Adipocyte (in vitro differentiated cells): ENCODE results near the gene ZNF614.
"Not testable (repeated sequence)": the region's sequence is repeated elsewhere in the genome, so short reads cannot be mapped to it uniquely, and the experiment has no call there.

ENCODE experiments used
- DNase-seq: peaks from one replicate; pipeline ENCODE4 v3.0.0-alpha.2; 2015; ENCODE audit warnings: low read depth
- H3K27me3 ChIP-seq: replicated peaks from 2 replicates; pipeline ENCODE4 v1.7.0; 2013; ENCODE audit warnings: mild to moderate bottlenecking, low read length, moderate library complexity; ENCODE audit not compliant: control insufficient read depth, insufficient read depth
- H3K36me3 ChIP-seq: 2 replicates; pipeline ENCODE4 v1.7.0; 2013; ENCODE audit warnings: low read length, mild to moderate bottlenecking, moderate library complexity; ENCODE audit not compliant: control insufficient read depth, insufficient read depth, severe bottlenecking
- H3K4me1 ChIP-seq: 2 replicates; pipeline ENCODE4 v1.7.0; 2013; ENCODE audit warnings: mild to moderate bottlenecking, low read length, moderate library complexity; ENCODE audit not compliant: control insufficient read depth, insufficient read depth
- H3K4me3 ChIP-seq: 2 replicates; pipeline ENCODE4 v1.7.0; 2013; ENCODE audit warnings: mild to moderate bottlenecking, low read length, moderate library complexity
- H3K9ac ChIP-seq: 2 replicates; pipeline ENCODE4 v1.7.0; 2013; ENCODE audit warnings: mild to moderate bottlenecking, low read length, moderate library complexity
- H3K9me3 ChIP-seq: 2 replicates; pipeline ENCODE4 v1.7.0; 2013; ENCODE audit warnings: mild to moderate bottlenecking, low read length, moderate library complexity; ENCODE audit not compliant: control insufficient read depth

The ZNF614 gene

GRCh38 chr19:51986309-51987291 lies 41.6 kb downstream of the ZNF614 start, which contains the start of gene ZNF350:
TSS of gene ZNF350 (minus strand) at chr19:51986840. CDS start at chr19:51974360, 12,480 bp downstream.
- peaks cover 45% of the 10 kb centered on the region for H3K9me3 ChIP-seq
- H3K9ac ChIP-seq, result peak within 1 kb of the TSS; percentile 96
- peak; percentile 94 for DNase-seq
- peaks cover 8% of the 10 kb centered on the region for H3K36me3 ChIP-seq
- peak within 1 kb of the TSS; percentile 99 for H3K4me3 ChIP-seq
- no peaks in the 10 kb centered on the region for H3K27me3 ChIP-seq
- peaks cover 8% of the 10 kb centered on the region for H3K4me1 ChIP-seq

GRCh38 chr19:51983361-51983760 lies 44.8 kb downstream of the ZNF614 start:
- H3K27me3 ChIP-seq, result no peaks in the 10 kb centered on the region
- no peak for DNase-seq
- H3K4me3 ChIP-seq, result no peak overlapping the region
- no peak overlapping the region for H3K9ac ChIP-seq
- peaks cover 31% of the 10 kb centered on the region for H3K9me3 ChIP-seq
- H3K4me1 ChIP-seq, result peaks cover 8% of the 10 kb centered on the region
- peaks cover 17% of the 10 kb centered on the region for H3K36me3 ChIP-seq

- peaks cover 47% of the 10 kb centered on the region for H3K9me3 ChIP-seq
- DNase-seq, result not testable (repeated sequence)
- H3K36me3 ChIP-seq, result peaks cover 23% of the 10 kb centered on the region
Observed at GRCh38 chr19:51980926-51981325, 47.3 kb downstream of the ZNF614 start.

GRCh38 chr19:51980116-51980736 lies 48.0 kb downstream of the ZNF614 start:
- peak; percentile 20 for DNase-seq
- H3K4me3 ChIP-seq, result no peak overlapping the region
- peaks cover 23% of the 10 kb centered on the region for H3K36me3 ChIP-seq
- peaks cover 4% of the 10 kb centered on the region for H3K4me1 ChIP-seq
- no peaks in the 10 kb centered on the region for H3K27me3 ChIP-seq
- H3K9ac ChIP-seq, result no peak overlapping the region
- peaks cover 52% of the 10 kb centered on the region for H3K9me3 ChIP-seq

More at GRCh38 chr19:51980926-51981325, 47.3 kb downstream of the ZNF614 start:
- not testable (repeated sequence) for H3K4me1 ChIP-seq, H3K27me3 ChIP-seq, H3K9ac ChIP-seq, H3K4me3 ChIP-seq

GRCh38 chr19:51978882-51979281 lies 49.3 kb downstream of the ZNF614 start:
- no peak overlapping the region for H3K4me3 ChIP-seq
- peaks cover 32% of the 10 kb centered on the region for H3K36me3 ChIP-seq
- H3K9ac ChIP-seq, result no peak overlapping the region
- DNase-seq, result no peak
- H3K9me3 ChIP-seq, result peaks cover 62% of the 10 kb centered on the region
- no peaks in the 10 kb centered on the region for H3K4me1 ChIP-seq
- no peaks in the 10 kb centered on the region for H3K27me3 ChIP-seq

GRCh38 chr19:51977346-51977745 lies 50.8 kb downstream of the ZNF614 start:
- Histone ChIP-seq H3K27me3 (no peaks in the 10 kb centered on the region), H3K4me1 (no peaks in the 10 kb centered on the region), H3K9ac (no peak overlapping the region), H3K36me3 (peaks cover 48% of the 10 kb centered on the region), H3K4me3 (no peak overlapping the region), H3K9me3 (peaks cover 78% of the 10 kb centered on the region)
- no peak for DNase-seq

GRCh38 chr19:51976852-51977251 lies 51.3 kb downstream of the ZNF614 start:
- Histone ChIP-seq H3K9ac (no peak overlapping the region), H3K4me3 (no peak overlapping the region), H3K4me1 (no peaks in the 10 kb centered on the region), H3K9me3 (peaks cover 83% of the 10 kb centered on the region), H3K27me3 (no peaks in the 10 kb centered on the region), H3K36me3 (peaks cover 52% of the 10 kb centered on the region)
- DNase-seq, result no peak

- Histone ChIP-seq H3K9me3 (peaks cover 93% of the 10 kb centered on the region), H3K36me3 (peaks cover 63% of the 10 kb centered on the region)
- not testable (repeated sequence) for DNase-seq, H3K4me3 ChIP-seq, H3K9ac ChIP-seq, H3K27me3 ChIP-seq, H3K4me1 ChIP-seq
Observed at GRCh38 chr19:51975787-51976186, 52.4 kb downstream of the ZNF614 start.

- no peak overlapping the region for H3K9ac ChIP-seq
- H3K27me3 ChIP-seq, result no peaks in the 10 kb centered on the region
- H3K36me3 ChIP-seq, result peaks cover 85% of the 10 kb centered on the region
- no peak for DNase-seq
- no peaks in the 10 kb centered on the region for H3K4me1 ChIP-seq
- peak overlapping the region; percentile 54 for H3K4me3 ChIP-seq
- H3K9me3 ChIP-seq, result peaks cover 97% of the 10 kb centered on the region
Observed at GRCh38 chr19:51971624-51972023, 56.6 kb downstream of the ZNF614 start.

- Histone ChIP-seq H3K4me3 (peak overlapping the region; percentile 54), H3K9me3 (peaks cover 98% of the 10 kb centered on the region), H3K27me3 (no peaks in the 10 kb centered on the region), H3K9ac (no peak overlapping the region), H3K4me1 (no peaks in the 10 kb centered on the region), H3K36me3 (peaks cover 90% of the 10 kb centered on the region)
- no peak for DNase-seq
Observed at GRCh38 chr19:51970718-51971117, 57.5 kb downstream of the ZNF614 start.

GRCh38 chr19:51965583-51965982 lies 62.6 kb downstream of the ZNF614 start:
- Histone ChIP-seq H3K9ac (no peak overlapping the region), H3K4me1 (no peaks in the 10 kb centered on the region), H3K9me3 (peaks cover 93% of the 10 kb centered on the region), H3K4me3 (peak overlapping the region; percentile 72), H3K36me3 (peaks cover 75% of the 10 kb centered on the region), H3K27me3 (no peaks in the 10 kb centered on the region)
- no peak for DNase-seq
